Kidney capillary endothelial cell (primary cell): ENCODE data around the gene SPSB4.

Source experiments
- DNase-seq: peaks from one replicate; pipeline ENCODE4 v3.0.0-alpha.2; 2018; ENCODE audit warnings: low spot score

Gene SPSB4

GRCh38 chr3:141152801-141153678, 101.9 kb downstream of the SPSB4 start:
- no peak for DNase-seq

GRCh38 chr3:141153679-141153966, 102.5 kb downstream of the SPSB4 start:
- no peak for DNase-seq

DNA sequence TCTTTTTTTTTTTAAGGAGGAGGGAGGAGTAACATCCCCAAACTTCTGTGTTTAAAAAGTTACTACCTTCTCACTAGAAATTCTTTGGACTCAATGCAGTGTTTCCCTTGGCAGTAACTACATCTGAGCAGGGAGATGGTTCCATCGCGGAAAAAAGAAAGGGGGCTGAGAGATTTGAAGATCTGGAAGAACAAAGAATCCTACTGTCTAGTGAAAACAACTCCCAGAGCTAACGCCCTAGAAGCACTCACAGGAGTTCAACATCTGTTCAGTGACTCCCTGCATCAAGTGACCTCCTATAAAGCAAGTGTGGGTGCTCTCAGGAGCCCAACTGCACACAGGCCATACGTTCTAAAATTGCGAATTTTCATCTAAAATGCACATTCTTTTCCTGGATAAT, 113.7 kb downstream of the SPSB4 start:
- no peak for DNase-seq

DNA sequence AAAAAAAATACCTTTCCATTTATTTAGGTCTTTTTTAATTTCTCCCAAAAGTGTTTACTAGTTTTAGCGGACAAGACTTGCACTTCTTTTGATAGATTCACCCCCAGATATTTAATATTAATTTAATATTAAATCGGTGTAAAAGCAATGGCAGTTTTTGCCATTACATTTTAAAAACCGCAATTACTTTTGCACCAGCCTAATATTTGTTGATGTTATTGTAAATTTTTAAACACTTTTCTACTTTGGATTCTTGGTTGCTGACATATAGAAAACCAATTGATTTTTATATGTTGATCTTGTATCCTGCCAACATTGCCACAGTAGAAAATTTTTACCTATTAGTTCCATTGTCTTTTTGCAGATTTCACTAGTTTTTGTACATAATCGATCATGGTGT, 116.5 kb downstream of the SPSB4 start:
- no peak for DNase-seq

DNA sequence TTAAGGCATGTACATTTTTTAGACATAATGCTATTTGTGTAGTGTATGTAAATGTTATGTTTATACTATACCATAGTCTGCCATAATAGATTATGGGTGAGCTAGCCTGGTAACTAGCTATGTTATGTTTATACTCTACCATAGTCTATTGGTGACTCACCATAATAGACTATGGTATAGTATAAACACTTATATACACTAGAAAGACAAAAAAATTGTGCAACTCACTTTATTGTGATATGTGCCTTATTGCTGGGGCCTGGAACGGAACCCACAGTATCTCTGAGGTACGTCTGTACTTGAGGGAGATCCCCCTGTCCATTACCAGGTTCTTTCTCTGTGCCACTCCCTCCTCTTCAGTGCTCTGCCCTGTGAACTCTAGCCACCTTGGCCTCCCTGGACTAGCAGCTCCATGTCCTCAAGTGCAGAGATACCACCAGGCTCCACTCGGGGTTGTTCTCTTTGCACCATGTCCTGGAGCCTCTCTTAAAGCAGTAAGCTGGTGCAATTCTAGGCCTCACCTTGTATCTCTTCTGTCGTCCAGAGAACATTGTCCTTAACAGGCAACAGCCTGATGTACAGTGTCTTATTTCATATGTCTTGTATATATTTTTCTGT, 119.6 kb downstream of the SPSB4 start:
- DNase-seq: no peak

DNA sequence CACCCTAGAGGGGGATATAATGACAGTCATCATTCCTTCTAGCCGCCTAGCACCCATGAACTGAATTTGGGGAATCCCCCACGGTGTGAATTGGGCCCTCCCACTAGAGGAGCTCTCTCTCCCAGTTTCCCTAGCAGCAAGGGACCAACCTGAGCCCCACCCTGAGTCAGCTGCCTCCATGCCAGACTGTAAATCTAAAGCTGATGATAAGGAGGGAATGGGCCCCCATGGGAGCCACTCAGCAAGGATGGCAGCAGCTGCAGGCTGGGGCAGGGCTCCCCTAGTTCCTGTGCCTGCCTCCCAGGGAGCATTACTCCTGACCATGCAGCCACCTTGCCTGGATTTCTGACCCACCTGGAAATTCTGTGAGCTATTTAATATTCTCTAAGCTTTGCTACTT, 123.5 kb downstream of the SPSB4 start:
- DNase-seq: no peak

DNA sequence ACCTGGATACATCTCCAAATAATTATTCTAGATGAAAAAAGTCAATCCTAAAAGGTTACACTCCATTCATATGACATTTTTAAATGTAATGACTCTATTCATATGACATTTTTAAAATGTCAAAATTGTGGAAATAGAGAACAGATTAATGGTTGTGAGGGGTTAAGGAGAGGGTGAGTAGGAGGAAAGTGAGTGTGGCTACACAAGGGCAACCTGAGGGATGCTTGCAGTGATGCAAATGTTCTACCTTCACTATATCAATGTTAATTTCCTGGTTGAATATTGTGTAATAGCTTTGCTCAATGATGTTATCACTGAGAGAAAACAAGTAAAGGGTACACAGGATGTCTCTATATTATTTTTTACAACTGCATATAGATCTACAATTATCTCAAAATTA, 125.6 kb downstream of the SPSB4 start:
- DNase-seq: no peak

- no peak for DNase-seq
Observed at GRCh38 chr3:141178026-141178425, 126.9 kb downstream of the SPSB4 start.

DNA sequence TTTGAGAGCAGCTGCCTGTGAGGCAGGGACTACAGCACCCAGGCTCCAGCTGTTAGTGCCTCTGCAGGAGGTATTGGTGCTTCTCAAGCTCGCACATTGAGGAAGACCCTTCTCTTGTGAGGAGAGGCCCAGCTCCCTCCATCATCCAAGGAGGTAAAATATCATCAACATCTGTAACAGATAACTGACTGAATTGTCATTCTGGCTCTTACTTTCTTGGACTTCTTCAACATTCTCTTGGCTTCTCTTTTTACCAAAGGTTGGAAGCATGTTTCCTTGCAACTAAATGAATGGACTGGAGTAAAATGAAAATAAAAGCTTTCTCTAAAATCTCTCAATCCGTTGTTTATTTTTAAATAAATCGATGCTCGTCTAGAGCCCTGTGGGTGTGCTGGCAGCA, 127.4 kb downstream of the SPSB4 start:
- no peak for DNase-seq

DNA sequence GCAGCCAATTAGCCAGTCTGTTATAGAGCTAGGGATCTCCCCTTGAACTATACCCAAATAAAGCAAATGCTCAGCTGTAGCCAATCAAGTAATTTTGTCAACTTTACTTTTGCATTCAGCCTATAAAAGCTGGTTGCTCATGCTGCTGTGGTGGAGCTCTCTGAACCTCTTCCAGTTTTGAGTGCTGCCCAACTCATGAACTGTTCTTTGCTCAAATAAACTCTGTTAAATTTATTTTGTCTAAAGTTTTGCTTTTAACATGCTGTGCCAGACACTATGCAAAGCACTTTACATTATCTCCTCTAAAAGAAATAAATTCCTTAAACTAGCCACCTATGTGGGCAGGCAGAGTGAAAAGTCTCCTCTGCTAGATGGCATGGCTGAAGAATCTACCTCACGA, 128.8 kb downstream of the SPSB4 start:
- DNase-seq: no peak

DNA sequence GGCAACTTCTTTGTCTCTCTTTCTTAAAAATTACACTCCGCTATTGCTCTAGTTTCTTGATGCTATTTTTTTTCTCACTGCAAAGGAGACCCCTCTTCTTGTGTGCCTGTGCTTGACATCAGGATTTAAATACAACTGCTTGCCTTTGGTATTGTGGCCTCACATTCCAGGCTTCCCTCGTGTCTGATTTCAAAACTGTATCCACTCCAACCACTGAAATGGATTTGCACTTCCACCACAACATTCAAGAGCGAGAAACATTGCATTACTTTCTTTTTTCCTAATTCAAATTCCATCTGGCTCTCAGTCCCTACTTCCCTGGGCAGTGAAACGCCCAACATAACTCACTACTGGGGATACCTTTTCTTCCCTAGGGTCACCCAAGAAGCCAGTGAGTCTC, 130.0 kb downstream of the SPSB4 start:
- no peak for DNase-seq

- no peak for DNase-seq
Observed at GRCh38 chr3:141181819-141182218, 130.7 kb downstream of the SPSB4 start.

DNA sequence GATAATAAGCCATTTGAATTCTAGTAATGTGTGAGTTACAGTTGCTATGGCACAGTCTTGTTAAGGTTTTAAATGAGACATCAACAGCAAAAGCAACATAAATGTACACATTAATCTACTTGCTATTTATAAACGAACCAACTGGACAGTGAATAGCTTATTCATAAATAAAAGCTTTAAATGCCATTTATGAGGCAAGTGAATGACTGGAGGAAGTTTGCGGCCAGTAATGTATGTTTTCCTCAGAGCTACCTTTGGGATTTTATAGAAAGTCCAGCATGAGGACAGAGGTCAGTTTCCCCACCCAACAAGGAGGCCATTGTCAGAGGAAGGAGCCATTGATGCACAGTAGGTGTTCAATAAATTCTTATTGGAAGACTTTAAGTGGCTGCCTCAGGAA, 132.5 kb downstream of the SPSB4 start:
- no peak for DNase-seq

- no peak for DNase-seq
Observed at GRCh38 chr3:141184430-141184829, 133.3 kb downstream of the SPSB4 start.

DNA sequence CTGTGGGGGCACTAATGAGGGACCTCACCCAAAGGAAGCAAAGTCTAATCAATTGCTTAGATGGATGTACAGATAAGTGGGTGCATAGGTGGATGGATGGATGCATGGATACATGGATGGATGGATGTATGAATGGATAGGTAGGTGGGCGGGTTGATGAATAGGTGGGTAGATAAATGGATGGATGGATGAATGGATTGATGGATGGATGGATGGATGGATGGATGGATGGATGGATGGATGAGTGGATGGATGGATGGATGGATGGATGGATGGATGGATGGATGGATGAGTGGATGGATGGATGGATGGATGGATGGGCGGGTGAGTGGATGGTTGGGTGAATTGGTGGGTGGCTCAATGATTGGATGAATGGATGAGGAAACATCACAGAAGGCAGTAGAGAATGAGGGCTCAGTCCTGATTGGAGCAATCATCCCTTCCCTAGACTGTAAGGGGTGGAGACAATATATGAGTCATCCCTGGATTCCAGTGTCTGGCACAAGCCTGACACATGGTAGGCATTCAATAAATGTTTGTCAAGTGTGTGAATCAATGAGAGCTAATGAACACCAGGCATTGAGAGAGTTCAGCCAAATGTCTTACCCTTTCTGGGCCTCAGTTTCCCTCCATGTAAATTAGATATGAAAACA, 140.1 kb downstream of the SPSB4 start:
- DNase-seq: peak; percentile 4

DNA sequence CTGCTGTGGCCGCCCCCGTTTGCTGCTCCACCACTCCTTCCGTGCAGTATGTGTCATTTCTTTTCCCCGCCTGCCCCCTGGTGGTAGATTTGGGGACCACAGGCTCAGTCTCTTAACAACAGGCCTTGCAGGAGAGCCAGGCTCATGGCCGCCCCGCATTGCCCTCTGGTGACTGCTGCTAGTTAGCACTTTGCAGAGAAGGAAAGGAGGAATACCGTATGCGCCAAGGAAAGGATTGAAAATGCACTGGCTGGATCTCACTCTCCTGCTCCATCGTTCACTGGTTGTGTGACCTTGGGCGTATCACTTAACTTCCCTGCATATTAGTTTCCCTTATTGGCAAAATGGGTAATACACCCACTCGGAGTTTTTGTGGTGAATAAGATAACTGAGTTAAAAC, 141.2 kb downstream of the SPSB4 start:
- DNase-seq: peak; percentile 94

GRCh38 chr3:141193066-141193830, 142.1 kb downstream of the SPSB4 start:
- DNase-seq: no peak
